Measurements from ENCODE around the gene SMIM41. TPM values are rescaled to one million over a fixed set of nuclear protein-coding genes. Genes with fewer than 3 reads are reported as not detected.

The SMIM41 gene
- total RNA-seq, 1 experiment from 2014 or later, result not detected

Other genes starting within 250 kb of the SMIM41 start
- 0.13 and 0.17 TPM in 2 replicates for gene FIGNL2, start 231.0 kb upstream of the SMIM41 start, total RNA-seq (2014; rRNA removed)
- not detected in 2 replicates for gene ANKRD33, start 191.6 kb upstream of the SMIM41 start, total RNA-seq (2014; rRNA removed)
- gene ACVRL1, start 172.2 kb upstream of the SMIM41 start, total RNA-seq (2014; rRNA removed), result 1.5 and 2.6 TPM in 2 replicates
- gene ACVR1B, start 128.0 kb upstream of the SMIM41 start, total RNA-seq (2014; rRNA removed), result 8.5 and 11.0 TPM in 2 replicates
- 1.8 and 4.5 TPM in 2 replicates for gene TAMALIN, start 72.8 kb upstream of the SMIM41 start, total RNA-seq (2014; rRNA removed)
- 1.3 and 2.3 TPM in 2 replicates for gene NR4A1, start 28.3 kb upstream of the SMIM41 start, total RNA-seq (2014; rRNA removed)
- 69.2 and 70.4 TPM in 2 replicates for gene ATG101, start 9.7 kb upstream of the SMIM41 start, total RNA-seq (2014; rRNA removed)
- gene KRT80, start 112.3 kb downstream of the SMIM41 start, total RNA-seq (2014; rRNA removed), result 4.2 and 6.7 TPM in 2 replicates
- gene KRT7, start 153.5 kb downstream of the SMIM41 start, total RNA-seq (2014; rRNA removed), result 0.40 and 2.2 TPM in 2 replicates
- gene KRT86, start 194.9 kb downstream of the SMIM41 start, total RNA-seq (2014; rRNA removed), result 0.06 TPM in 1 of 2 replicates, not detected in the other
- gene KRT81, start 211.8 kb downstream of the SMIM41 start, total RNA-seq (2014; rRNA removed), result 0.11 and 1.2 TPM in 2 replicates
- not detected in 2 replicates for gene KRT83, start 241.7 kb downstream of the SMIM41 start, total RNA-seq (2014; rRNA removed)

Data from LHCN-M2 (cell line).